ENCODE measurements around the gene GRM7. TPM values are rescaled to one million over a fixed set of nuclear protein-coding genes. Genes with fewer than 3 reads are reported as not detected.

GRM7 gene
- total and polyA plus RNA-seq, 9 of the 15 experiments (the other 6 are each of a cell fraction or from before 2014, with no cell fraction given) = not detected

DNA sequence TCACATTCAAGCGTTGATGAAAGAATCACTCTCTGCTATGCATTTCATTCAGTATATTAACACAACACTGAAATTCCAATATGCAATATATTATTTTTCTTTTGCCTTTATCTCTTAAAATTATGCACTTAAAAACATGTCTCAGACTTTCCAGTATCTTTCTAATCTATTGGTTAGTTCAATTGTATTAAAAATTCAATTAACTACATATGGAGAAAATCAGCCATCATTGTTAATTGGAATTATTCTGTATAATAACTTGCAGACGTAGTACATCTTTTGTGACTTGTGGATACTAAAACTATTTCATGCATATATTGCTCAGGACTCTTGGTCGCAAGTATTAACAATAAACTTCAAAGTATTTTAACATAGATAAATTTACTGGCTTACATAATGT is 715.6 kb downstream of the GRM7 start:
- no peak overlapping the region for H3K4me3 ChIP-seq
- ATAC-seq (no peak), FAIRE-seq (no peak), DNase-seq (ENCODE audit: extremely low read depth in 1 of 4, low spot score in 3 of 4) (no peak)
- no peak overlapping the region for H2AFZ ChIP-seq (ENCODE audit: low read depth, low read length)
- ChIA-PET CTCF (ENCODE audit: low intra/inter-chr PET ratio) (no interaction called here), POLR2A (no interaction called here)
- H3K4me2 ChIP-seq (ENCODE audit: insufficient read depth, low read length) = no peak overlapping the region
- in situ Hi-C loops (cut with MboI) = no loop called here
- whole genome bisulfite sequencing (ENCODE audit: insufficient coverage, low coverage, missing lambda C conversion rate) = 0% methylated on average over 3 of the region's 3 CpGs
- no peaks in the 10 kb centered on the region; the same call in 1 of the 2 replicates for H3K9me3 ChIP-seq (replicated peaks; ENCODE audit: control insufficient read depth, insufficient read depth, low read depth, low read length)
- no peaks in the 10 kb centered on the region for H3K79me2 ChIP-seq (ENCODE audit: control insufficient read depth, insufficient read depth, low read length)
- H3K9ac ChIP-seq (ENCODE audit: insufficient read depth in 1 of 2, low read depth in 2 of 2, low read length in 2 of 2) = no peak overlapping the region
- intact Hi-C loops (cut with micrococcal nuclease) = no loop called here
- no peaks in the 10 kb centered on the region for H4K20me1 ChIP-seq (replicated peaks; ENCODE audit: control insufficient read depth, insufficient read depth, low read length)
- no peaks in the 10 kb centered on the region for H3K27me3 ChIP-seq (ENCODE audit: control insufficient read depth in 2 of 2, insufficient read depth in 2 of 2, low read length in 2 of 2)
- no peak overlapping the region for H3K27ac ChIP-seq (ENCODE audit: extremely low read depth, low read depth, low read length)
- no TSS peak for BruUV-seq (replicated peaks)
- no peaks in the 10 kb centered on the region for H3K9me1 ChIP-seq (ENCODE audit: control insufficient read depth, insufficient read depth, low read length)
- no peaks in the 10 kb centered on the region for H3K4me1 ChIP-seq (replicated peaks in 1 of 2; ENCODE audit: control insufficient read depth in 2 of 2, insufficient read depth in 2 of 2, low read length in 2 of 2)
- no peaks in the 10 kb centered on the region for H3K36me3 ChIP-seq (ENCODE audit: control insufficient read depth, insufficient read depth, low read length)
- TF ChIP-seq, protein P1, sequence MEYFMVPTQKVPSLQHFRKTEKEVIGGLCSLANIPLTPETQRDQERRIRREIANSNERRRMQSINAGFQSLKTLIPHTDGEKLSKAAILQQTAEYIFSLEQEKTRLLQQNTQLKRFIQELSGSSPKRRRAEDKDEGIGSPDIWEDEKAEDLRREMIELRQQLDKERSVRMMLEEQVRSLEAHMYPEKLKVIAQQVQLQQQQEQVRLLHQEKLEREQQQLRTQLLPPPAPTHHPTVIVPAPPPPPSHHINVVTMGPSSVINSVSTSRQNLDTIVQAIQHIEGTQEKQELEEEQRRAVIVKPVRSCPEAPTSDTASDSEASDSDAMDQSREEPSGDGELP (CRISPR knock-in tag; IDR thresholded peaks at IDR 0.05; ENCODE audit: borderline replicate concordance) = no peak
- TF ChIP-seq MEIS2 (IDR thresholded peaks at IDR 0.05; ENCODE audit: partially characterized antibody) = no peak
- TF ChIP-seq, protein P2, sequence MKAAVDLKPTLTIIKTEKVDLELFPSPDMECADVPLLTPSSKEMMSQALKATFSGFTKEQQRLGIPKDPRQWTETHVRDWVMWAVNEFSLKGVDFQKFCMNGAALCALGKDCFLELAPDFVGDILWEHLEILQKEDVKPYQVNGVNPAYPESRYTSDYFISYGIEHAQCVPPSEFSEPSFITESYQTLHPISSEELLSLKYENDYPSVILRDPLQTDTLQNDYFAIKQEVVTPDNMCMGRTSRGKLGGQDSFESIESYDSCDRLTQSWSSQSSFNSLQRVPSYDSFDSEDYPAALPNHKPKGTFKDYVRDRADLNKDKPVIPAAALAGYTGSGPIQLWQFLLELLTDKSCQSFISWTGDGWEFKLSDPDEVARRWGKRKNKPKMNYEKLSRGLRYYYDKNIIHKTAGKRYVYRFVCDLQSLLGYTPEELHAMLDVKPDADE (conservative IDR thresholded peaks at IDR 0.05; ENCODE audit: control insufficient read depth, low read depth, low read length) = no peak
- TF ChIP-seq E4F1 (CRISPR knock-in tag; IDR thresholded peaks at IDR 0.05; ENCODE audit: borderline replicate concordance) = no peak
- no peak for TF ChIP-seq XRCC3 (IDR thresholded peaks at IDR 0.05)
- TF ChIP-seq ZNF436 (CRISPR knock-in tag; IDR thresholded peaks at IDR 0.05) = no peak
- TF ChIP-seq SUPT5H (IDR thresholded peaks at IDR 0.05) = no peak
- TF ChIP-seq L3MBTL2 (IDR thresholded peaks at IDR 0.05) = no peak
- TF ChIP-seq NFATC3 (IDR thresholded peaks at IDR 0.05) = no peak
- no peak for TF ChIP-seq SRSF7 (optimal IDR thresholded peaks at IDR 0.05; ENCODE audit: low read depth, low read length)
- TF ChIP-seq NBN (IDR thresholded peaks at IDR 0.05; ENCODE audit: low read depth) = no peak
- no peak for TF ChIP-seq ZNF431 (CRISPR knock-in tag; IDR thresholded peaks at IDR 0.05)
- no peak for TF ChIP-seq MECOM (CRISPR knock-in tag; IDR thresholded peaks at IDR 0.05)
- TF ChIP-seq NFXL1 (CRISPR knock-in tag; IDR thresholded peaks at IDR 0.05) = no peak
- TF ChIP-seq ZFX (CRISPR knock-in tag; IDR thresholded peaks at IDR 0.05) = no peak
- TF ChIP-seq HOXB6 (CRISPR knock-in tag; IDR thresholded peaks at IDR 0.05; ENCODE audit: borderline replicate concordance) = no peak
- TF ChIP-seq, protein P3, sequence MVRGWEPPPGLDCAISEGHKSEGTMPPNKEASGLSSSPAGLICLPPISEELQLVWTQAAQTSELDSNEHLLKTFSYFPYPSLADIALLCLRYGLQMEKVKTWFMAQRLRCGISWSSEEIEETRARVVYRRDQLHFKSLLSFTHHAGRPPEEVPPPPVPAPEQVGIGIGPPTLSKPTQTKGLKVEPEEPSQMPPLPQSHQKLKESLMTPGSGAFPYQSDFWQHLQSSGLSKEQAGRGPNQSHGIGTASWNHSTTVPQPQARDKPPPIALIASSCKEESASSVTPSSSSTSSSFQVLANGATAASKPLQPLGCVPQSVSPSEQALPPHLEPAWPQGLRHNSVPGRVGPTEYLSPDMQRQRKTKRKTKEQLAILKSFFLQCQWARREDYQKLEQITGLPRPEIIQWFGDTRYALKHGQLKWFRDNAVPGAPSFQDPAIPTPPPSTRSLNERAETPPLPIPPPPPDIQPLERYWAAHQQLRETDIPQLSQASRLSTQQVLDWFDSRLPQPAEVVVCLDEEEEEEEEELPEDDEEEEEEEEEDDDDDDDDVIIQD (CRISPR knock-in tag; IDR thresholded peaks at IDR 0.05) = no peak
- TF ChIP-seq HSF4 (CRISPR knock-in tag; IDR thresholded peaks at IDR 0.05; ENCODE audit: borderline replicate concordance) = no peak

All from K562 (cell line).